ENCODE results near the gene RAB39A.
"Not testable (repeated sequence)": the region's sequence is repeated elsewhere in the genome, so short reads cannot be mapped to it uniquely, and the experiment has no call there.

RAB39A gene

GRCh38 chr11:107928046-107928766 is at the start of gene RAB39A:
TSS of gene RAB39A (plus strand) at chr11:107928448. CDS start at chr11:107928569, 121 bp downstream.
- DNase-seq = peak; percentile 88 to 89
- TF ChIP-seq POLR2A (IDR thresholded peaks at IDR 0.05; ENCODE audit: low read length) (no peak), GATA1 (IDR thresholded peaks at IDR 0.05; ENCODE audit: low read depth, low read length) (no peak)

GRCh38 chr11:107881471-107881870 is 46.8 kb upstream of the RAB39A start:
- DNase-seq = not testable (repeated sequence)

GRCh38 chr11:107882095-107882820 is 46.0 kb upstream of the RAB39A start:
- no peak for TF ChIP-seq GATA1 (IDR thresholded peaks at IDR 0.05; ENCODE audit: low read depth, low read length)
- no peak for TF ChIP-seq POLR2A (IDR thresholded peaks at IDR 0.05; ENCODE audit: low read length)

GRCh38 chr11:107898270-107898669 is 30.0 kb upstream of the RAB39A start:
- TF ChIP-seq GATA1 (IDR thresholded peaks at IDR 0.05; ENCODE audit: low read depth, low read length) (no peak), POLR2A (IDR thresholded peaks at IDR 0.05; ENCODE audit: low read length) (no peak)

More at GRCh38 chr11:107882095-107882820, 46.0 kb upstream of the RAB39A start:
- DNase-seq = no peak

GRCh38 chr11:107908211-107908610 is 20.0 kb upstream of the RAB39A start:
- DNase-seq = no peak
- TF ChIP-seq GATA1 (IDR thresholded peaks at IDR 0.05; ENCODE audit: low read depth, low read length) (no peak), POLR2A (IDR thresholded peaks at IDR 0.05; ENCODE audit: low read length) (no peak)

More at GRCh38 chr11:107898270-107898669, 30.0 kb upstream of the RAB39A start:
- peak; percentile 5 to 14 for DNase-seq

GRCh38 chr11:107912415-107912814 is 15.8 kb upstream of the RAB39A start:
- DNase-seq = not testable (repeated sequence)

GRCh38 chr11:107915229-107915628 is 13.0 kb upstream of the RAB39A start:
- no peak for DNase-seq
- TF ChIP-seq POLR2A (IDR thresholded peaks at IDR 0.05; ENCODE audit: low read length) (no peak), GATA1 (IDR thresholded peaks at IDR 0.05; ENCODE audit: low read depth, low read length) (no peak)

- TF ChIP-seq GATA1 (IDR thresholded peaks at IDR 0.05; ENCODE audit: low read depth, low read length) (no peak), POLR2A (IDR thresholded peaks at IDR 0.05; ENCODE audit: low read length) (no peak)
- peak; percentile 22 to 60 for DNase-seq
Observed at GRCh38 chr11:107916671-107917241, 11.5 kb upstream of the RAB39A start.

GRCh38 chr11:107921997-107922396 is 6.3 kb upstream of the RAB39A start:
- no peak for DNase-seq

GRCh38 chr11:107923519-107923918 is 4.7 kb upstream of the RAB39A start:
- not testable (repeated sequence) for DNase-seq

More at GRCh38 chr11:107921997-107922396, 6.3 kb upstream of the RAB39A start:
- no peak for TF ChIP-seq GATA1 (IDR thresholded peaks at IDR 0.05; ENCODE audit: low read depth, low read length)
- TF ChIP-seq POLR2A (IDR thresholded peaks at IDR 0.05; ENCODE audit: low read length) = no peak

- no peak for DNase-seq
- TF ChIP-seq POLR2A (IDR thresholded peaks at IDR 0.05; ENCODE audit: low read length) = no peak
- TF ChIP-seq GATA1 (IDR thresholded peaks at IDR 0.05; ENCODE audit: low read depth, low read length) = no peak
Observed at GRCh38 chr11:107924306-107924705, 3.9 kb upstream of the RAB39A start.

GRCh38 chr11:107927559-107927958 is 689 bp upstream of the RAB39A start:
- TF ChIP-seq POLR2A (IDR thresholded peaks at IDR 0.05; ENCODE audit: low read length) = no peak
- TF ChIP-seq GATA1 (IDR thresholded peaks at IDR 0.05; ENCODE audit: low read depth, low read length) = no peak
- no peak for DNase-seq

GRCh38 chr11:107928767-107929507 is 689 bp downstream of the RAB39A start:
- DNase-seq = no peak
- TF ChIP-seq POLR2A (IDR thresholded peaks at IDR 0.05; ENCODE audit: low read length) = no peak
- no peak for TF ChIP-seq GATA1 (IDR thresholded peaks at IDR 0.05; ENCODE audit: low read depth, low read length)

- TF ChIP-seq GATA1 (IDR thresholded peaks at IDR 0.05; ENCODE audit: low read depth, low read length) (no peak), POLR2A (IDR thresholded peaks at IDR 0.05; ENCODE audit: low read length) (no peak)
- DNase-seq = no peak
Observed at GRCh38 chr11:107929611-107930200, 1.5 kb downstream of the RAB39A start.

Data from erythroblast (primary cell).